ENCODE data around the gene CDON.

CDON gene

DNA sequence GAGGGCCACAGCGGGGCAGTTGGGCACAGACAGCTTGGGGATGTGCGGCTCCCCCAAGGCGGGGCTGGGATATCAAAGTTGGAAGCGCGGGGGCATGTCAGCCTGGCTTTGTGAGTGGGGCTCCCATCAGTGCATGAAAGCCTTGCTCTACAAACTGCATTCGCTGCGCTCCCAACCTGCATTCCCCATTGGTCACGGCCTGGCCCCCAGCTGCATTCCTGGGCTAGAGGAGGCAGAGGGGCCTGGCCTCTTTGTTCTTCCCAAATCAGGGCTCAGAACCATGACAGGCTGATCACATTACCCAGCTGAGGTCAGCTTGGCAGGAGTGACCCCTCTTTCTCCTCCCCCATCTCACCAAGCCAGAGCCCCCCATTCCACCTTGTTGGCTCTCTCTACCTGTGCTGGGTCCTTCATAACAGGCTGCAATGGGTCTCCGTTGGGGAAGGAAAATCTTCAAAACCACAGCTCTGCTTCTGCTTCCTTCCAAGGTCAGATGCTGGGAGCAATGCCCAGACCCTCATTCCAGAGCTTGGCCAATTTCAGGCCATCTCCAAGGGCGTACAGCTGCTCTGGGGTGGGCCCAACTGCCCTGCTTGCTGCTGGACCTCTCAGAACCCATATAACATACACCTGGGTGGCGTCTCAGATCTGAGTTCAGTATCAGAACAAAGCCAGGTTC is 38.7 kb upstream of the CDON start:
- Histone ChIP-seq H3K27me3 (peaks cover 0 to 2% of the 10 kb centered on the region in 2 donors), H3K27ac (no peak overlapping the region), H3K36me3 (no peaks in the 10 kb centered on the region), H3K4me1 (peaks cover 0 to 4% (median 0%) of the 10 kb centered on the region in 4 donors), H3K9me3 (no peaks in the 10 kb centered on the region), H3K4me3 (no peak overlapping the region)
- no peak for TF ChIP-seq CTCF (IDR thresholded peaks at IDR 0.05)
- DNase-seq: no peak
- intact Hi-C loops (cut with DNase I; ENCODE audit: low total_unique reads): no loop called here

DNA sequence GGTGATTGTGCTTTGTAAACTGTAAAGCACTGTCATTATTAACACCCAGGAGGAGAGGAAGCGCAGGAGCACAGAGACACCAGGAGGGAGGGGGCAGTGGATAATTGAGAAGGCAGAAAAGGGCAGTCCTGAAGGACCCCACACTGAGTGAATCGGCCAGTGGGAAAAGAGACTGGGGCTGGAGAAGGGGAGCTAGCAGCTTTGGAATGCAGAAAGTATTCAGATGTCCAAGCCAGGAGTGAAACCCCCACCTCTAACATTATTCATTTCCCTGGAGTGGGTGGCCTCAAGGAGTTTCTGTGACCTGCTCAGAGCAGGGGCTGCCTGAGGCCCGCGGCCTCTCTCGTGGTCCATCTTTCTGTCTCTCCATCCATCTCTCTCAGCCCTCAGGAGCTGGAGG is 38.0 kb upstream of the CDON start:
- H3K27ac ChIP-seq: no peak overlapping the region
- no peaks in the 10 kb centered on the region for H3K36me3 ChIP-seq
- intact Hi-C loops (cut with DNase I; ENCODE audit: low total_unique reads): no loop called here
- no peak for DNase-seq
- no peaks in the 10 kb centered on the region for H3K9me3 ChIP-seq
- no peak for TF ChIP-seq CTCF (IDR thresholded peaks at IDR 0.05)
- H3K27me3 ChIP-seq: peaks cover 0 to 2% of the 10 kb centered on the region in 2 donors
- H3K4me1 ChIP-seq: peaks cover 0 to 4% (median 0%) of the 10 kb centered on the region in 4 donors
- H3K4me3 ChIP-seq: no peak overlapping the region

- H3K4me3 ChIP-seq: no peak overlapping the region
- H3K4me1 ChIP-seq: peaks cover 0 to 4% (median 0%) of the 10 kb centered on the region in 4 donors
- no peak overlapping the region for H3K27ac ChIP-seq
- DNase-seq: no peak
- no peak for TF ChIP-seq CTCF (IDR thresholded peaks at IDR 0.05)
- no peaks in the 10 kb centered on the region for H3K9me3 ChIP-seq
- no peaks in the 10 kb centered on the region for H3K36me3 ChIP-seq
- intact Hi-C loops (cut with DNase I; ENCODE audit: low total_unique reads): no loop called here
- peaks cover 0 to 2% of the 10 kb centered on the region in 2 donors for H3K27me3 ChIP-seq
Observed at GRCh38 chr11:126098204-126098769, 35.6 kb upstream of the CDON start.

- Histone ChIP-seq H3K4me1 (no peaks in the 10 kb centered on the region), H3K4me3 (no peak overlapping the region), H3K36me3 (no peaks in the 10 kb centered on the region), H3K9me3 (no peaks in the 10 kb centered on the region), H3K27me3 (peaks cover 0 to 2% of the 10 kb centered on the region in 2 donors), H3K27ac (no peak overlapping the region)
- no peak for DNase-seq
- intact Hi-C loops (cut with DNase I; ENCODE audit: low total_unique reads): no loop called here
- TF ChIP-seq CTCF (IDR thresholded peaks at IDR 0.05): no peak
Observed at GRCh38 chr11:126095745-126096144, 33.1 kb upstream of the CDON start.

GRCh38 chr11:126090452-126090851 is 27.8 kb upstream of the CDON start:
- Histone ChIP-seq H3K27me3 (no peaks in the 10 kb centered on the region), H3K36me3 (no peaks in the 10 kb centered on the region), H3K4me1 (no peaks in the 10 kb centered on the region), H3K4me3 (no peak overlapping the region), H3K9me3 (no peaks in the 10 kb centered on the region), H3K27ac (no peak overlapping the region)
- intact Hi-C loops (cut with DNase I; ENCODE audit: low total_unique reads): no loop called here
- TF ChIP-seq CTCF (IDR thresholded peaks at IDR 0.05): no peak
- DNase-seq: no peak
